Keratinocyte (primary cell): ENCODE measurements around the gene CDC42SE2. TPM values are rescaled to one million over a fixed set of nuclear protein-coding genes. Genes with fewer than 3 reads are reported as not detected.

ENCODE experiments used
- DNase-seq: peaks from one replicate; pipeline ENCODE4 v3.0.0-alpha.2; 2011; ENCODE audit warnings: low read depth, missing footprints, low spot score
- FAIRE-seq: peaks from 2 replicates; lab custom pipeline; 2011; peaks lifted over from hg19 to GRCh38; lab: Jason Lieb, UNC
- H2AFZ ChIP-seq: 2 replicates; pipeline ENCODE4 v1.6.0; 2012; ENCODE audit warnings: low read length, control low read depth, inconsistent platforms; ENCODE audit not compliant: control insufficient read depth
- H3K27ac ChIP-seq: 2 replicates; pipeline ENCODE4 v1.5.1; 2011; ENCODE audit warnings: low read length; ENCODE audit not compliant: control insufficient read depth, insufficient read depth
- H3K27me3 ChIP-seq: 3 replicates; pipeline ENCODE4 v1.6.0; 2011; ENCODE audit warnings: low read length; ENCODE audit not compliant: control insufficient read depth, insufficient read depth; ENCODE audit errors: extremely low read depth
- H3K36me3 ChIP-seq, 2 experiments: 2 replicates in 1 of 2; 3 replicates in 1 of 2; pipeline ENCODE4 v1.5.1; 2011; ENCODE audit warnings: low read length in 2 of 2, mild to moderate bottlenecking in 1 of 2; ENCODE audit not compliant: control insufficient read depth in 2 of 2, insufficient read depth in 2 of 2; ENCODE audit errors: extremely low read depth in 1 of 2
- H3K4me1 ChIP-seq: 3 replicates; pipeline ENCODE4 v1.5.1; 2011; ENCODE audit warnings: low read length; ENCODE audit not compliant: control insufficient read depth, insufficient read depth; ENCODE audit errors: extremely low read depth
- H3K4me2 ChIP-seq: 3 replicates; pipeline ENCODE4 v1.6.0; 2011; ENCODE audit warnings: low read depth, low read length; ENCODE audit not compliant: control insufficient read depth, insufficient read depth; ENCODE audit errors: extremely low read depth
- H3K4me3 ChIP-seq, 3 experiments: fragments of 200-600 bp in 1 of 3; sonication (generic) in 1 of 3; 2 replicates in 2 of 3; 3 replicates in 1 of 3; pipeline ENCODE4 v1.5.1; 2011 to 2016; ENCODE audit warnings: low read length in 3 of 3, mild to moderate bottlenecking in 3 of 3, control low read depth in 2 of 3, inconsistent platforms in 1 of 3, low read depth in 1 of 3, mixed read lengths in 1 of 3, mixed run types in 1 of 3, moderate library complexity in 1 of 3; ENCODE audit not compliant: control insufficient read depth in 2 of 3, insufficient read depth in 2 of 3; ENCODE audit errors: extremely low read depth in 1 of 3
- H3K79me2 ChIP-seq: 2 replicates; pipeline ENCODE4 v1.6.0; 2012; ENCODE audit warnings: low read length; ENCODE audit not compliant: control insufficient read depth, insufficient read depth
- H3K9ac ChIP-seq: 3 replicates; pipeline ENCODE4 v1.6.0; 2011; ENCODE audit warnings: low read length; ENCODE audit not compliant: control insufficient read depth, insufficient read depth; ENCODE audit errors: extremely low read depth
- H3K9me1 ChIP-seq: 3 replicates; pipeline ENCODE4 v1.6.0; 2011; ENCODE audit warnings: low read length; ENCODE audit not compliant: control insufficient read depth, insufficient read depth; ENCODE audit errors: extremely low read depth
- H3K9me3 ChIP-seq: 2 replicates; pipeline ENCODE4 v1.5.1; 2012; ENCODE audit warnings: low read depth, low read length; ENCODE audit not compliant: control insufficient read depth
- H4K20me1 ChIP-seq: 3 replicates; pipeline ENCODE4 v1.6.0; 2011; ENCODE audit warnings: low read length; ENCODE audit not compliant: control insufficient read depth, insufficient read depth; ENCODE audit errors: extremely low read depth
- CTCF ChIP-seq, 3 experiments: IDR thresholded peaks in 1 of 3; conservative IDR thresholded peaks in 1 of 3; optimal IDR thresholded peaks in 1 of 3; 2 replicates in 2 of 3; 3 replicates in 1 of 3; pipeline versions ENCODE3 to v1.5.1; 2011; ENCODE audit warnings: low read length in 3 of 3, mild to moderate bottlenecking in 3 of 3, moderate library complexity in 2 of 3, control low read depth in 1 of 3, inconsistent platforms in 1 of 3; ENCODE audit not compliant: insufficient read depth in 2 of 3; ENCODE audit errors: extremely low read depth in 1 of 3
- EZH2 ChIP-seq: IDR thresholded peaks from one replicate; pipeline ENCODE4 v1.6.1; 2012; ENCODE audit warnings: inconsistent platforms, mild to moderate bottlenecking, low read length, moderate library complexity
- dilution Hi-C: fragments of 300-500 bp; cut with MboI; formaldehyde crosslinking; loops from one replicate; pipeline ENCODE4 v1.7.0; 2020; ENCODE audit warnings: low sequenced_read_pairs; ENCODE audit not compliant: extremely low pct_ligation_motif_present
- polyA plus RNA-seq, 5 experiments: library from polyadenylated mRNA; depleted of rRNA in 3 of 5; stranded (reverse) in 3 of 5; stranded (forward) in 1 of 5; unstranded in 1 of 5; fragments of >200 nt; gene quantifications; 1 replicate in 1 of 5; 2 replicates in 3 of 5; 3 replicates in 1 of 5; pipeline versions ENCODE4 v1.2.1 to v1.2.3, GENCODE V29; 2011 to 2012; ENCODE audit warnings: missing spikeins in 2 of 5, low read depth in 1 of 5, low replicate concordance in 1 of 5

The CDC42SE2 gene
- polyA plus RNA-seq, 1 donor (not counting 4 experiments of a cell fraction or from before 2014, with no cell fraction given), result 32.5 TPM

DNA sequence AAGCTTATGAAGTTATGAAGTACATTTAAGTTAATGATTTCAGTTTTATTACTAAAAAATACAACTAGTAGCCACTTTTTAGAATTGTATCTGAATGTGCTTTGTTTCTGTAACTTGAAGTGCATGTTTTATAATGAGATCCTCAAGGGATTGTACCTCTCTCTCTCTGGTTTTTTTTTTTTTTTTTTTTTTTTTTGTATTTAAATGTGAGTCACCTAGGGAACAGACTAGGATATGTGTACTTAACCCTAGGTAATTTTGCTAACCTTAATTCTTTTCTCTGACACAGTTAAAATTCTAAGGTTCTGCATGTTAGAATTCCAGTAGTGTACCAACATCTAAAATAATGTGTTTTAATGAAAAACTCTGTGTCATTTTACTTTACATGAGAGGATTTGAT, 59.5 kb downstream of the CDC42SE2 start:
- peaks cover 3% of the 10 kb centered on the region in 2 experiments for H3K36me3 ChIP-seq
- no peak for FAIRE-seq
- H3K27me3 ChIP-seq, result no peaks in the 10 kb centered on the region
- no peak overlapping the region for H3K27ac ChIP-seq
- H2AFZ ChIP-seq, result no peak overlapping the region
- H3K4me2 ChIP-seq, result no peak overlapping the region
- H4K20me1 ChIP-seq, result peaks cover 1% of the 10 kb centered on the region
- no peak overlapping the region for H3K4me3 ChIP-seq
- H3K4me1 ChIP-seq, result peaks cover 15% of the 10 kb centered on the region
- H3K9me1 ChIP-seq, result no peaks in the 10 kb centered on the region
- H3K9ac ChIP-seq, result no peak overlapping the region
- dilution Hi-C loops, result no loop called here
- TF ChIP-seq CTCF (optimal IDR thresholded peaks at IDR 0.05 in 1 of 3, IDR thresholded peaks at IDR 0.05 in 1 of 3, conservative IDR thresholded peaks at IDR 0.05 in 1 of 3; ENCODE audit: extremely low read depth in 1 of 3, insufficient read depth in 2 of 3, low read length in 3 of 3) (no peak), EZH2 (no peak)
- H3K79me2 ChIP-seq, result peaks cover 52% of the 10 kb centered on the region
- no peaks in the 10 kb centered on the region for H3K9me3 ChIP-seq
- no peak for DNase-seq

DNA sequence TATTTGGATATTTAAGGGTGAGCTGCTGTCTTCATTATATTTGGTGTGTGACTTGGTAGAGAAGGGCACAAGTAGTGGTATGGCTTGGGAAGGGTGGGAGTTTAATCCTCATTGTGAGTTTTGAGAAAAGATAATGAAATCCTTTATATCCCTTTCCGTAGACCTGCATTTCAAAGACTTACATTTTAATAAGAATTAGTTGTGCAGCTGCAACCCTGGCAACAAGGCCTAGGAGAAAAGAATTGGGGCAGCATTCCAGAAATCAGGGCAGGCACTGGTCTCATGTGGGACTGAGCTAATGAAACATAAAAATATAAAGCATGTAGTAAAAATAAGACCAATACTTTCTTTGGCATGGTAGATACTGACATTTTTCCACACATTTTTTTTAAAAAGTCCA, 60.5 kb downstream of the CDC42SE2 start:
- Histone ChIP-seq H3K27me3 (no peaks in the 10 kb centered on the region), H3K27ac (no peak overlapping the region), H3K9ac (no peak overlapping the region), H3K4me1 (peaks cover 25% of the 10 kb centered on the region), H2AFZ (no peak overlapping the region), H3K4me2 (no peak overlapping the region), H3K9me1 (peaks cover 2% of the 10 kb centered on the region), H3K4me3 (no peak overlapping the region), H3K79me2 (peaks cover 49% of the 10 kb centered on the region), H3K36me3 (peaks cover 0 to 1% of the 10 kb centered on the region in 2 experiments), H4K20me1 (peaks cover 10% of the 10 kb centered on the region), H3K9me3 (no peaks in the 10 kb centered on the region)
- TF ChIP-seq EZH2 (no peak), CTCF (optimal IDR thresholded peaks at IDR 0.05 in 1 of 3, IDR thresholded peaks at IDR 0.05 in 1 of 3, conservative IDR thresholded peaks at IDR 0.05 in 1 of 3; ENCODE audit: extremely low read depth in 1 of 3, insufficient read depth in 2 of 3, low read length in 3 of 3) (no peak)
- dilution Hi-C loops, result no loop called here
- FAIRE-seq (no peak), DNase-seq (no peak)
